GM20431 (cell line): ENCODE measurements around the gene FRMPD4.

Experiments used
- in situ Hi-C: fragments of 300-500 bp; cut with MseI, MboI; formaldehyde crosslinking; loops from one replicate; pipeline ENCODE4 v1.15.0; 2020; ENCODE audit warnings: low sequenced_read_pairs; ENCODE audit not compliant: unreplicated experiment

FRMPD4 gene

GRCh38 chrX:12292996-12293765, 154.9 kb downstream of the FRMPD4 start:
- in situ Hi-C loops = no loop called here

GRCh38 chrX:12297353-12297752, 159.1 kb downstream of the FRMPD4 start:
- in situ Hi-C loops = no loop called here

GRCh38 chrX:12301288-12301687, 163.0 kb downstream of the FRMPD4 start:
- in situ Hi-C loops = no loop called here

GRCh38 chrX:12304261-12304660, 166.0 kb downstream of the FRMPD4 start:
- in situ Hi-C loops = no loop called here

GRCh38 chrX:12307961-12308360, 169.7 kb downstream of the FRMPD4 start:
- in situ Hi-C loops = no loop called here

GRCh38 chrX:12308420-12308819, 170.1 kb downstream of the FRMPD4 start:
- in situ Hi-C loops = no loop called here

- in situ Hi-C loops = no loop called here
These were observed 170.9 kb downstream of the FRMPD4 start for GRCh38 chrX:12309040-12309743.

- in situ Hi-C loops = no loop called here
These were observed 171.4 kb downstream of the FRMPD4 start for GRCh38 chrX:12309744-12310076.

- in situ Hi-C loops = no loop called here
These were observed 176.4 kb downstream of the FRMPD4 start for GRCh38 chrX:12314651-12315050.

- in situ Hi-C loops = no loop called here
These were observed 177.3 kb downstream of the FRMPD4 start for GRCh38 chrX:12315526-12315925.

- in situ Hi-C loops = no loop called here
These were observed 180.8 kb downstream of the FRMPD4 start for GRCh38 chrX:12319003-12319519.

- in situ Hi-C loops = no loop called here
These were observed 181.7 kb downstream of the FRMPD4 start for GRCh38 chrX:12319992-12320391.

GRCh38 chrX:12322031-12322430, 183.8 kb downstream of the FRMPD4 start:
- in situ Hi-C loops = no loop called here

- in situ Hi-C loops = no loop called here
These were observed 186.9 kb downstream of the FRMPD4 start for GRCh38 chrX:12325171-12325570.

GRCh38 chrX:12327836-12328235, 189.6 kb downstream of the FRMPD4 start:
- in situ Hi-C loops = no loop called here

- in situ Hi-C loops = no loop called here
These were observed 191.2 kb downstream of the FRMPD4 start for GRCh38 chrX:12329476-12329875.

- in situ Hi-C loops = no loop called here
These were observed 192.6 kb downstream of the FRMPD4 start for GRCh38 chrX:12330841-12331240.

- in situ Hi-C loops = no loop called here
These were observed 194.6 kb downstream of the FRMPD4 start for GRCh38 chrX:12332786-12333347.

GRCh38 chrX:12339921-12340320, 201.6 kb downstream of the FRMPD4 start:
- in situ Hi-C loops = no loop called here

- in situ Hi-C loops = no loop called here
These were observed 206.7 kb downstream of the FRMPD4 start for GRCh38 chrX:12344954-12345353.

- in situ Hi-C loops = no loop called here
These were observed 210.9 kb downstream of the FRMPD4 start for GRCh38 chrX:12349201-12349600.
